ENCODE results near the gene WDR86. TPM values are rescaled to one million over a fixed set of nuclear protein-coding genes. Genes with fewer than 3 reads are reported as not detected.
A peak's percentile ranks its signal among the peaks of the same experiment; 100 is the strongest.

The WDR86 gene
- total RNA-seq, 1 donor from 2014 or later = 19.4 TPM

- intact Hi-C loops (cut with DNase I) = no loop called here
- no peak for DNase-seq (ENCODE audit: extremely low spot score in 2 of 2)
- H3K4me1 ChIP-seq = peaks cover 20% of the 10 kb centered on the region
- no peaks in the 10 kb centered on the region for H3K27me3 ChIP-seq
- no peak overlapping the region for H3K4me3 ChIP-seq
- no peaks in the 10 kb centered on the region for H3K9me3 ChIP-seq
- H3K36me3 ChIP-seq = peaks cover 0 to 39% of the 10 kb centered on the region in 2 donors
- no peak for TF ChIP-seq POLR2A (IDR thresholded peaks at IDR 0.05)
- TF ChIP-seq POLR2AphosphoS5 (IDR thresholded peaks at IDR 0.05; ENCODE audit: insufficient read depth in 1 of 2, low read depth in 1 of 2) = no peak
- TF ChIP-seq CTCF (IDR thresholded peaks at IDR 0.05) = no peak
- H3K27ac ChIP-seq = no peak overlapping the region
These were observed 46.7 kb downstream of the WDR86 start for GRCh38 chr7:151363182-151363581.

DNA sequence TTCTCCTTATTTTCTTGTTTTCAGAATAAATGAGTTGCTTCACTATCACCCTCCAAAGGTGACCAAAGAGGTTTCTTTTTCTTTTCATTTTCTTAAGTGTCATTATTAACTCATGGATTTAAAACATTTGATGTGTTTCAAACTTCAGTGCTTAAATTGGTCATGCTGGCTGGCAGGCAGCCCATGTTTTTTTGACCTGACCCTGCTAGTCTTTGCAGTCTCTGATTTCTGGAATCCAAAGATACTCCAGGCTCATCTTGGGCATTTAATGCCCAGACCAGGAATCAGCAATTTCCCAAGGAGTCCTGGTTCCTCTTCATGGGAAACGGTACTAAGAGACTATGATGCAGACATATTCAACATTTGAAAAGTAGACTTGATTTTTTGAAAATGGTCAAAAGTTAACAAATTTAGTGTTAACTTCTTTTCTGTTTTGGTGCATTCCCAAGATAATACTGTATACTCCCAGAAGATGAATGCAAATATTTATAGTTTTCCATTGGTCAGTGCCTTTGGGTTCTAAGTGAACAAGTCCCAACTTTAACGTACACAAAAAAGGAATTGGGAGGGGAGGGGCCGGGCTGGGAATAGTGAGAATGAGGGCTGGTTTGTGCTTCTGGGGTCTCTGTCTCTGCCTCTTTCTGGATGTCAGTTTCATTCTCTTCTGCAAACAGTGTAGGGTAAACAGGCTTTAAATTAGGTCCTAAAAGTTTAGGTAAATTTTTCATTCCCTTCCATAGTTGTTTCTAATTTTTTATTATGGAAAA lies 48.5 kb downstream of the WDR86 start:
- TF ChIP-seq CTCF (IDR thresholded peaks at IDR 0.05) (no peak), POLR2AphosphoS5 (IDR thresholded peaks at IDR 0.05; ENCODE audit: insufficient read depth in 1 of 2, low read depth in 1 of 2) (no peak), POLR2A (IDR thresholded peaks at IDR 0.05) (no peak)
- no peak overlapping the region for H3K4me3 ChIP-seq
- intact Hi-C loops (cut with DNase I) = no loop called here
- peaks cover 0 to 57% of the 10 kb centered on the region in 2 donors for H3K36me3 ChIP-seq
- H3K27ac ChIP-seq = no peak overlapping the region
- no peak for DNase-seq (ENCODE audit: extremely low spot score in 2 of 2)
- peaks cover 2% of the 10 kb centered on the region for H3K4me1 ChIP-seq
- H3K27me3 ChIP-seq = no peaks in the 10 kb centered on the region
- no peaks in the 10 kb centered on the region for H3K9me3 ChIP-seq

DNA sequence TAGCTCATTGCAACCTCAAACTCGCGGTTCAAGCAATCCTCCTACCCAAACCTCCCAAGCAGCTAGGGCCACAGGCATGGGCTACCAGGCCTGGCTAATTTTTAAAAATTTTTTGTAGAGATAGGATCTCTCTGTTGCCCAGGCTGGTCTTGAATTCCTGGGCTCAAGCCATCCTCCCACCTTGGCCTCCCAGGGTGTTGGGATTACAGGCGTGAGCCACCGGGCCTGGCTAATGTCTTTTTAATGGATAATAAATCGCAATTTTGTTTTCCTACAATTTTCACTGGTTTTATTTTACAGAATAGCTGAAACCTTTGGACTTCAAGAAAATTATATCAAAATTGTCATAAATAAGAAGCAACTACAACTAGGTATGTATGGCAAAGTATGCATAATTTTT lies 57.3 kb downstream of the WDR86 start:
- TF ChIP-seq POLR2A (IDR thresholded peaks at IDR 0.05) (no peak), CTCF (IDR thresholded peaks at IDR 0.05) (no peak)
- Histone ChIP-seq H3K4me3 (no peak overlapping the region), H3K36me3 (peaks cover 0 to 63% of the 10 kb centered on the region in 2 donors), H3K9me3 (no peaks in the 10 kb centered on the region), H3K4me1 (peaks cover 7% of the 10 kb centered on the region), H3K27ac (no peak overlapping the region), H3K27me3 (no peaks in the 10 kb centered on the region)
- intact Hi-C loops (cut with DNase I) = no loop called here
- DNase-seq (ENCODE audit: extremely low spot score in 2 of 2) = no peak

- no peaks in the 10 kb centered on the region for H3K27me3 ChIP-seq
- H3K27ac ChIP-seq = no peak overlapping the region
- peaks cover 7% of the 10 kb centered on the region for H3K4me1 ChIP-seq
- no peak overlapping the region for H3K4me3 ChIP-seq
- intact Hi-C loops (cut with DNase I) = no loop called here
- TF ChIP-seq POLR2AphosphoS5 (IDR thresholded peaks at IDR 0.05; ENCODE audit: insufficient read depth in 1 of 2, low read depth in 1 of 2) (no peak), POLR2A (IDR thresholded peaks at IDR 0.05) (no peak), CTCF (IDR thresholded peaks at IDR 0.05) (no peak)
- DNase-seq (ENCODE audit: extremely low spot score in 2 of 2) = no peak
- H3K9me3 ChIP-seq = no peaks in the 10 kb centered on the region
- peaks cover 0 to 63% of the 10 kb centered on the region in 2 donors for H3K36me3 ChIP-seq
These were observed 57.9 kb downstream of the WDR86 start for GRCh38 chr7:151351967-151352366.

DNA sequence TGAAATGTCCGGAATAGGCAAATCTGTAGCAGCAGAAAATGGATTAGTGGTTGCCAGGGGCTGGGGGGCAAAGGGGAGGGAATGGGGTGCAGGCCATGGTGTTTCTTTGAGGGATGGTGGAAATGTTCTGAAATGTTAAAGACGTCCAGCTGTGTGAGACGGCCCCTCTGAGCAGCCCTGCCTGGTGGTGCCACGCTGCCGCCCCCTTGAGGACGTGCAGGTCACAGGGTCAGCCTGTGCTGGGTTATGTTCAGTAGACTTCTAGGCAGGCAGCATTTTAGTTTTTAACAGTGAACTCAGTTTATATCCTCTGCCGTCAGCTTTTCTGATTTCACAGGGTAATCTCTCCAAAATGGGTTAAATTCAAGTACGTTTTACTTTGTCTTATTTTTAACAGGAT lies 58.8 kb downstream of the WDR86 start:
- no peak overlapping the region for H3K4me3 ChIP-seq
- TF ChIP-seq CTCF (IDR thresholded peaks at IDR 0.05) (no peak), POLR2A (IDR thresholded peaks at IDR 0.05) (no peak), POLR2AphosphoS5 (IDR thresholded peaks at IDR 0.05; ENCODE audit: insufficient read depth in 1 of 2, low read depth in 1 of 2) (no peak)
- peaks cover 0 to 63% of the 10 kb centered on the region in 2 donors for H3K36me3 ChIP-seq
- peaks cover 7% of the 10 kb centered on the region for H3K4me1 ChIP-seq
- DNase-seq (ENCODE audit: extremely low spot score in 2 of 2) = peak in 1 of 2 donors; percentile 56
- H3K27me3 ChIP-seq = no peaks in the 10 kb centered on the region
- intact Hi-C loops (cut with DNase I) = no loop called here
- H3K9me3 ChIP-seq = no peaks in the 10 kb centered on the region
- H3K27ac ChIP-seq = no peak overlapping the region

All from vagina (tissue), 2 donors.